Stimulated activated CD4-positive, alpha-beta T cell treated with anti-CD3 and anti-CD28 coated beads, Interleukin-4, amount 100 ng/mL, for 48 hours (primary cell): Measurements from ENCODE around the gene P3H3.

Experiments
- DNase-seq, 2 donors: peaks; one replicate each; pipeline ENCODE4 v3.0.0-alpha.2; 2020; ENCODE audit warnings: low read depth in 2 of 2

The P3H3 gene

GRCh38 chr12:6807170-6807569 lies 21.0 kb upstream of the P3H3 start:
- DNase-seq = no peak

GRCh38 chr12:6809056-6809455 lies 19.2 kb upstream of the P3H3 start:
- DNase-seq = no peak

DNA sequence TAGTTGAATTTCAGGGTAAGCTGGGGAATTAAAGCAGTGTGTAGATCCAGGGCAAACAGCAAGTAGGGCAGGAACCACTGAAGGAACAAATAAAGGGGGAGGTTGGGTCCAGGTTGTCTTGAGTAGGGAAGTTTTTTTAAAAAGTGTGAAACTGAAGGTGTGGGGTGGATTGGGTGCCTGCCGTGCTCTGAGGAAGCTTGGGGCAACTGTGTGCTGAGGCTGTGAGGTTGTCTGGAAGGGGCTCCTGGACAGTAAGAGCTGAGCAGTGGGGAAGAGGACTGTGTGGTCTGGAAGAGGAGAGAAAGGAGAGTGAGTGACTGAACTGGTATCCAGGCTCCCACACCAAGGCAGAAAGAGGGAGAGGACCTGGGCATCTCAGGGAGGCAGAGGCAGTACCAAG lies 17.4 kb upstream of the P3H3 start:
- no peak for DNase-seq

DNA sequence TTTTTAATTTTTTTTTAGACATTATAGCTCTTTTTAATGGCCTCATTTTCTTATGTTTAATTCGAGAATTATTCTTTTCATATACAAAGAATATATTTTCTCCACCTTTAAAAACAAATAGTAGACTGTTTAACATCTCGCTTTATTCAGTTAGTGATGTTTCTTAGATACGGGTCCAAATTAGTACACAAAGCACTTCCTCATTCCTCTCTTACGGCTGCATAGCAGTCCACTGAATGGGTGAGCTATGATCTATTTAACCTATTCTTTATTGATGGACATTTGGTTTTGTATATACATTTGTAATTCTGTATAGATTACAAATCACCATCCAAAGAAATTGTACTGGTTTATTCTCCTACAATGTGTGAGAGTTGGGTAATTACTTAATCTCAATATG lies 14.8 kb upstream of the P3H3 start:
- DNase-seq = no peak

GRCh38 chr12:6816598-6816997 lies 11.6 kb upstream of the P3H3 start:
- no peak for DNase-seq

- DNase-seq = no peak
Observed at GRCh38 chr12:6817098-6817497, 11.1 kb upstream of the P3H3 start.

DNA sequence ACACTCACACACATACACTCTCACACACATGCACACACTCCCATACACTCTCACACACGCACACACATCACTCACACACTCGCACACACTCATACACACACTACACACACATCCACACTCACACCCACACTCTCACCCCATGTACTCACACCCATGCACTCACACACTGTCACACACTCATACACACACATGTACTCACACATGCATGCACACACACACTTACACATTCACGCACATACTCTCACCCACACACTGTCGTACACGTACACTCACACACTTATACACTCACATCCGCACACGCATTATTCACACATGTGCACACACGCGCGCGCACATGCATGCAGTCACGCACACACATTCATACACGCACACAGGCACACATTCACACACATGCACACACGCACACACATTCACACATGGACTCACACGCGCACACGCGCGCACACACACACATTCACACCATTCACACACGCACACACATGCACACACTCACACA lies 10.5 kb upstream of the P3H3 start:
- no peak for DNase-seq

DNA sequence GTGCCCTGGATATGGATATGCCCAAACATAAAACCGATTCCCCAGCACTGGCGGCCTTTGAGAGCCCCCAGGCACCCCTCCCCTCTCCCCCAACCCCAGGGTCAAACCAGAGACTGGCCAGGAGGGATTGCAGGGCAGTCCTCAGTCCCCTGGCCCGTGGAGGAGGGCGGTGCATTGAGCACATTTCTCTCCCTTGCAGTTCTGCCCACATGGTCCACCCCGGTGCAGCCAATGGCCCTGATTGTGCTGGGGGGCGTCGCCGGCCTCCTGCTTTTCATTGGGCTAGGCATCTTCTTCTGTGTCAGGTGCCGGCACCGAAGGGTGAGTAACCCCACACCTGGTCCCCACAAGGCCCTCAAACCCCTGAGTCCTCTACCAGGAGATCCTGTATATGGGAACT lies 10.0 kb upstream of the P3H3 start:
- no peak for DNase-seq

- DNase-seq = no peak
Observed at GRCh38 chr12:6818645-6819044, 9.6 kb upstream of the P3H3 start.

GRCh38 chr12:6819106-6820030 lies 8.8 kb upstream of the P3H3 start:
- DNase-seq = no peak

GRCh38 chr12:6820166-6820565 lies 8.0 kb upstream of the P3H3 start:
- DNase-seq = no peak

- DNase-seq = no peak
Observed at GRCh38 chr12:6821591-6822425, 6.4 kb upstream of the P3H3 start, which contains the start of gene GPR162. TSS of gene GPR162 (plus strand) at chr12:6821821. CDS start at chr12:6823899, 2,078 bp downstream.

GRCh38 chr12:6822426-6823135 lies 5.6 kb upstream of the P3H3 start:
- DNase-seq = no peak

DNA sequence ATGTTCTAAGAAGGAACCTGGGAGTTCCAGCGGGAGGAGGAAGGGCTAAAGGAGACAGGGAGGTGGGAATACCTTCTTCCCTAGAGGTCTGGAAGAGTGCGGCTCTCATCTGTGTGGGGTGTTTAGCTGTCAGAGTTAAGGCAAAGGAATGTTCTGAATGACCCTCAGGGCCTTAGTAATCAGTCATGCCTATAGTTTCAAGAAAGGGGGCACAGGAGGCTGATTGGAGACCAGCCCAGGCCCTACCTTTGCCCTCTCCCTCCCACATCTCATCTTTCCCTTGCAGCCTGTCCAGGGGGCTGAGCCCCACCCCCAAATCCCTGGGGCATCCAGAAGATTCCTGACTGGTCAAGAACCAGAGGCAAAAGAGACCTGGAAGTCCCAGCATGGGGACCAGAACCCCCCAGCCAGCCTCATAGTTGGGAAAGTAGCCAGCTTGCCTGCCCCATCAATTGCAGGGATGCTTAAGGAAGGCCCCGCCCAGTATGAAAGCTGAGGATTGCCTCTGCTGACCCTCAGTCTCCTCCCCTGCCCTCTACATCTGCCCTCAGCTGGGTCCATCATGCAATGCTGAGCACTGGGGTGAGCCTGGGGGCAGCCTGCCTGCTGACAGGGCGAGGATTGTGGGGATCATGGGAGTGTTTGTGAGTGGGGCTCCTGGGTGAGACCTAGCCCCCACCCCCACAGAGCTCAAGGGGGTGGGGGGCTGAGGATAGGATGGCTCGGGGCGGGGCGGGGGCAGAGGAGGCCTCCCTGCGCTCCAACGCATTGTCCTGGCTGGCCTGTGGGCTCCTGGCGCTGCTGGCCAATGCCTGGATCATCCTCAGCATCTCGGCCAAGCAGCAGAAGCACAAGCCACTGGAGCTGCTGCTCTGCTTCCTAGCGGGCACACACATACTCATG lies 4.8 kb upstream of the P3H3 start:
- no peak for DNase-seq

GRCh38 chr12:6824085-6824775 lies 4.0 kb upstream of the P3H3 start:
- DNase-seq = no peak

DNA sequence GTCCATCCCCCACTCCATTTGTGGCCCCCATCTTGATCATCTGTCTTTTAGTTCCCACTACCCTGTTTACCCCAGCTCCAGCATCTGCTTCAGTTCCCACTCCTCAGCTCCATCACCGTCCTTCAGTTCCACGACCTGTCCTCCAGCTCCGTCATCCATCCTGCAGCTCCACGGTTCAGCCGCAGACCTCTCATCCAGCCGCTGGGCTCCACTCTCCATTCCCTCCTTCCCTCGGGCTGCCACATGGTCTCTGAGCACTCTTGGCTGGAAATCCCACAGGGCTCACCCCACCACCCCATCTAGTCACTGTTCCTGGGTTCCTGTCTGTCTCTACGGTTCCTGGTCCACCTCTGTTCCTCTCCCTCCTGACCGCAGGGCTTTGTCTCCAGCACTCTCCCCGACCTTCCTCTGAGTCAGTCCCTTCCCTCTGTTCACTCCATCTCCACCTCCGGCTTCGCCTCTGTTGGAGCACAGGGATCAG lies 3.3 kb upstream of the P3H3 start:
- DNase-seq = no peak

DNA sequence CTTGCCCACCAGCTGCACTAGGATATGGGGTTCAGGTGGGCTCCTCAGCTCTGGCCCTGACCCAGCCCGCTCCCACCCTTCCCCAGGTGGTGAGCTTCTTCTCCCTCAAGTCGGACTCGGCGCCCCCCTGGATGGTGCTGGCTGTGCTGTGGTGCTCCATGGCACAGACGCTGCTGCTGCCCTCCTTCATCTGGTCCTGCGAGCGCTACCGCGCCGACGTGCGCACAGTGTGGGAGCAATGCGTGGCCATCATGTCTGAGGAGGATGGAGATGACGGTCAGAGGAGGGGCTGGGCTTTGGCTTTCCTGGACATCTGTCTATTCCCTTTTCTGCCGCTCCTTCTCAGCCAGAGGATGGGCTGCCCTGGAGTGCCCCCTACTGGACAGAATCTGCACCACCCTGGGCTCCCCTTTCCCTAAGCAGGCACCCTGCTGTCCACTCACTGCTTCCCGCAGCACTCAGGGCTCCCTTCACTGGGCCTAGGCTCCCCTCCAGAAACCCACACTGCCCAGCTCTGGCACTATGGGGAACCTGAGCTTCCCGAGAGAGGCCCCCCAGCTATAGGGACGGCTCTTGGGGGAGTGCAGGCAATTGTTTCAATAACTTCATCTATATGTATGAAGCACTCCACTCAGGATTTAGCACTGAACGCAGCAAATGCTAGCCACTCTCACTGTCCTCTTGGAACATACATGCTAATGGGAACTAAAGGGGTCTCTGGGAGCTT lies 2.6 kb upstream of the P3H3 start:
- DNase-seq = peak; percentile 77 to 89

DNA sequence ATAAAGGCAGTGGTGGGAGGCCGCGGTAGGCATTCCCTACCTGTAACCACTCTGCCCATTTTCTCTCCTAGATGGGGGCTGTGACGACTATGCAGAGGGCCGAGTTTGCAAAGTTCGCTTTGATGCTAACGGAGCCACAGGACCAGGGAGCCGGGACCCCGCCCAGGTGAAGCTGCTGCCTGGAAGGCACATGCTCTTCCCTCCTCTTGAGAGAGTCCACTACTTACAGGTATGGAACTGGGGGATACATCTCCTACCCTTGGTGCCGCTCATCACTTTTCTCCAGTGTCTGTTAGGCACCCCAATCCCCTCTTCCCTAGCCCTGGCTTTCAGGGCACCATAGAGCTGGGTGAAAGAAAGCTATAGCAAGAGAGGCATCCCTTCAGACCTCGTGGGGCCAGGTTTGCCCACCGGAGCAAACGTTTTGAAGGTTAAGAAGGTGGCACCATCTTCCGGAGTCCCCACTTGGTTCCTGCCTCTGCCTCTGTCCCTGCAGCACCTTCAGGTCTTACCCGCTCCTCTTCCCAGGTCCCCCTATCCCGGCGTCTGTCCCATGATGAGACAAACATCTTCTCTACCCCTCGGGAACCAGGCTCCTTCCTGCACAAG lies 2.0 kb upstream of the P3H3 start:
- DNase-seq = no peak
